H1 (cell line): ENCODE data around the gene CELF2. TPM values are rescaled to one million over a fixed set of nuclear protein-coding genes. Genes with fewer than 3 reads are reported as not detected.

ENCODE experiments used
- CTCF ChIA-PET: fragments of 300-600 bp; sonication (Branson Sonifier 250); formaldehyde crosslinking; loops from one replicate; lab custom pipeline; 2021; ENCODE audit not compliant: partially characterized antibody; lab: Charles Lee
- POLR2A ChIA-PET: fragments of 300-600 bp; sonication (Branson Sonifier 250); formaldehyde crosslinking; loops from one replicate; lab custom pipeline; 2021; ENCODE audit warnings: inconsistent platforms; ENCODE audit not compliant: partially characterized antibody; lab: Charles Lee
- DNase-seq, 2 experiments: peaks; one replicate each; pipeline versions ENCODE4 v3.0.0 to v3.0.0-alpha.2; 2010 to 2022; ENCODE audit warnings: low spot score in 2 of 2, low read depth in 1 of 2, mixed read lengths in 1 of 2
- FAIRE-seq: peaks from 2 replicates; lab custom pipeline; 2011; peaks lifted over from hg19 to GRCh38; lab: Jason Lieb, UNC
- H2AFZ ChIP-seq: 2 replicates; pipeline ENCODE4 v1.8.1; 2012; ENCODE audit warnings: low read length, inconsistent platforms
- H2AK5ac ChIP-seq: 2 replicates; pipeline ENCODE4 v1.6.1; 2013; ENCODE audit warnings: low read depth, low read length
- H2BK120ac ChIP-seq: replicated peaks from 2 replicates; pipeline ENCODE3; 2013; ENCODE audit warnings: low read depth, low read length, inconsistent platforms
- H2BK12ac ChIP-seq: 2 replicates; pipeline ENCODE4 v1.6.1; 2013; ENCODE audit warnings: low read depth, low read length
- H2BK15ac ChIP-seq: 2 replicates; pipeline ENCODE4 v1.6.1; 2013; ENCODE audit warnings: low read length
- H2BK20ac ChIP-seq: 2 replicates; pipeline ENCODE4 v1.6.1; 2013; ENCODE audit warnings: low read length
- H2BK5ac ChIP-seq: 2 replicates; pipeline ENCODE4 v1.6.1; 2013; ENCODE audit warnings: low read depth, low read length
- H3K14ac ChIP-seq: 2 replicates; pipeline ENCODE4 v1.6.1; 2013; ENCODE audit warnings: inconsistent platforms; ENCODE audit not compliant: insufficient read length
- H3K18ac ChIP-seq: 2 replicates; pipeline ENCODE4 v1.6.1; 2013; ENCODE audit warnings: low read length; ENCODE audit errors: extremely low read depth
- H3K23ac ChIP-seq: 2 replicates; pipeline ENCODE4 v1.6.1; 2013; ENCODE audit warnings: inconsistent platforms; ENCODE audit not compliant: insufficient read length
- H3K23me2 ChIP-seq: 2 replicates; pipeline ENCODE4 v1.6.1; 2013; ENCODE audit warnings: low read depth, low read length
- H3K27ac ChIP-seq: 2 replicates; pipeline ENCODE4 v1.6.1; 2011; ENCODE audit warnings: low read depth, low read length, inconsistent platforms
- H3K27me3 ChIP-seq, 4 experiments: replicated peaks in 1 of 4; 1 replicate in 1 of 4; 2 replicates in 3 of 4; pipeline versions ENCODE4 v1.6.1 to v1.8.1; 2011 to 2013; ENCODE audit warnings: low read length in 3 of 4, mild to moderate bottlenecking in 3 of 4, inconsistent platforms in 2 of 4, mixed read lengths in 2 of 4, moderate library complexity in 1 of 4; ENCODE audit not compliant: control insufficient read depth in 3 of 4, insufficient read depth in 3 of 4; ENCODE audit errors: extremely low read depth in 1 of 4
- H3K36me3 ChIP-seq, 4 experiments: 2 replicates each; pipeline versions ENCODE4 v1.6.1 to v1.8.1; 2011 to 2013; ENCODE audit warnings: mild to moderate bottlenecking in 4 of 4, low read length in 3 of 4, moderate library complexity in 2 of 4, control low read depth in 1 of 4, inconsistent platforms in 1 of 4; ENCODE audit not compliant: insufficient read depth in 4 of 4, control insufficient read depth in 2 of 4
- H3K4ac ChIP-seq: replicated peaks from 2 replicates; pipeline ENCODE3; 2013; ENCODE audit warnings: low read length, low read depth, mixed read lengths, inconsistent platforms; ENCODE audit not compliant: insufficient read length
- H3K4me1 ChIP-seq, 4 experiments: replicated peaks in 1 of 4; 1 replicate in 1 of 4; 2 replicates in 3 of 4; pipeline versions ENCODE4 v1.6.1 to v1.8.1; 2011 to 2013; ENCODE audit warnings: low read length in 3 of 4, inconsistent platforms in 2 of 4, mixed read lengths in 1 of 4; ENCODE audit not compliant: insufficient read depth in 4 of 4, control insufficient read depth in 3 of 4
- H3K4me2 ChIP-seq, 2 experiments: 2 replicates each; pipeline versions ENCODE4 v1.6.1 to v1.8.1; 2011 to 2013; ENCODE audit warnings: low read depth in 2 of 2, low read length in 2 of 2, control low read depth in 1 of 2, inconsistent platforms in 1 of 2, mild to moderate bottlenecking in 1 of 2; ENCODE audit not compliant: insufficient read depth in 1 of 2
- H3K4me3 ChIP-seq, 4 experiments: fragments of 200-600, 300-600 bp in 1 of 4; sonication (generic), shearing (Covaris generic), sonication (Bioruptor Twin) in 1 of 4; 2 replicates each; pipeline versions ENCODE4 v1.5.1 to v1.8.1; 2011 to 2016; ENCODE audit warnings: low read length in 4 of 4, low read depth in 3 of 4, control low read depth in 2 of 4, inconsistent platforms in 2 of 4, mild to moderate bottlenecking in 2 of 4, mixed read lengths in 1 of 4, moderate library complexity in 1 of 4; ENCODE audit not compliant: insufficient read depth in 2 of 4; ENCODE audit errors: extremely low read depth in 1 of 4
- H3K56ac ChIP-seq: replicated peaks from 2 replicates; pipeline ENCODE3; 2013; ENCODE audit warnings: low read depth, mild to moderate bottlenecking, mixed read lengths, low read length, inconsistent platforms; ENCODE audit not compliant: insufficient read length
- H3K79me1 ChIP-seq: 2 replicates; pipeline ENCODE4 v1.6.1; 2013; ENCODE audit warnings: low read depth, low read length, control low read depth
- H3K79me2 ChIP-seq, 2 experiments: 2 replicates each; pipeline versions ENCODE4 v1.6.1 to v1.8.1; 2012 to 2013; ENCODE audit warnings: low read length in 2 of 2, mild to moderate bottlenecking in 2 of 2, inconsistent platforms in 1 of 2; ENCODE audit not compliant: insufficient read depth in 2 of 2, control insufficient read depth in 1 of 2
- H3K9ac ChIP-seq, 4 experiments: replicated peaks in 1 of 4; 1 replicate in 1 of 4; 2 replicates in 3 of 4; pipeline versions ENCODE4 v1.6.1 to v1.8.1; 2011 to 2013; ENCODE audit warnings: low read depth in 3 of 4, low read length in 3 of 4, control low read depth in 2 of 4, mild to moderate bottlenecking in 2 of 4, moderate library complexity in 2 of 4, inconsistent platforms in 1 of 4; ENCODE audit errors: extremely low read depth in 1 of 4
- H3K9me3 ChIP-seq, 2 experiments: 2 replicates each; pipeline versions ENCODE4 v1.6.1 to v1.8.1; 2012 to 2013; ENCODE audit warnings: mild to moderate bottlenecking in 2 of 2, moderate library complexity in 2 of 2, control low read depth in 1 of 2, inconsistent platforms in 1 of 2, low read depth in 1 of 2, low read length in 1 of 2, mixed read lengths in 1 of 2; ENCODE audit not compliant: insufficient read depth in 2 of 2
- H4K20me1 ChIP-seq, 2 experiments: replicated peaks in 1 of 2; 2 replicates each; pipeline versions ENCODE3 to v1.8.1; 2011 to 2013; ENCODE audit warnings: inconsistent platforms in 2 of 2, low read length in 2 of 2, mild to moderate bottlenecking in 1 of 2; ENCODE audit not compliant: insufficient read depth in 2 of 2, control insufficient read depth in 1 of 2
- H4K5ac ChIP-seq: 2 replicates; pipeline ENCODE4 v1.6.1; 2013; ENCODE audit warnings: low read length, low read depth, mixed read lengths, inconsistent platforms; ENCODE audit not compliant: insufficient read length
- H4K8ac ChIP-seq: 2 replicates; pipeline ENCODE4 v1.8.0; 2013; ENCODE audit warnings: mild to moderate bottlenecking, moderate library complexity, low read length, inconsistent platforms; ENCODE audit not compliant: insufficient read depth; ENCODE audit errors: extremely low read depth
- H4K91ac ChIP-seq: replicated peaks from 2 replicates; pipeline ENCODE3; 2013; ENCODE audit warnings: low read length, mixed read lengths, inconsistent platforms; ENCODE audit not compliant: insufficient read length
- EP300 ChIP-seq, 2 experiments: IDR thresholded peaks; 1 replicate in 1 of 2; 2 replicates in 1 of 2; pipeline ENCODE4 v1.6.1; 2011 to 2012; ENCODE audit warnings: low read depth in 2 of 2, low read length in 2 of 2, mild to moderate bottlenecking in 2 of 2, borderline replicate concordance in 1 of 2, inconsistent platforms in 1 of 2, moderate library complexity in 1 of 2
- GABPA ChIP-seq: IDR thresholded peaks from 2 replicates; pipeline ENCODE4 v1.6.1; 2011; ENCODE audit warnings: mild to moderate bottlenecking, low read length, moderate library complexity, borderline replicate concordance; ENCODE audit not compliant: insufficient read depth
- HDAC6 ChIP-seq: IDR thresholded peaks from one replicate; pipeline ENCODE4 v1.7.1; 2012; ENCODE audit warnings: low read depth, mild to moderate bottlenecking, inconsistent platforms, low read length, moderate library complexity
- JUND ChIP-seq: IDR thresholded peaks from 2 replicates; pipeline ENCODE4 v1.6.1; 2011; ENCODE audit warnings: mild to moderate bottlenecking, improper control_type of control experiment, low read length
- PHF8 ChIP-seq: fragments of 200-600 bp; sonication (generic); conservative IDR thresholded peaks from 2 replicates; pipeline ENCODE4 v1.7.1; 2012; ENCODE audit warnings: low read depth, mild to moderate bottlenecking, inconsistent platforms, low read length, moderate library complexity
- POU5F1 ChIP-seq: IDR thresholded peaks from 2 replicates; pipeline ENCODE4 v1.6.1; 2011; ENCODE audit warnings: low read depth, mild to moderate bottlenecking, low read length, moderate library complexity
- RAD21 ChIP-seq, 2 experiments: IDR thresholded peaks in 1 of 2; conservative IDR thresholded peaks in 1 of 2; 2 replicates each; pipeline ENCODE4 v1.6.1; 2011; ENCODE audit warnings: low read depth in 2 of 2, low read length in 2 of 2, improper control_type of control experiment in 1 of 2, inconsistent platforms in 1 of 2, mild to moderate bottlenecking in 1 of 2, moderate library complexity in 1 of 2
- RFX5 ChIP-seq: IDR thresholded peaks from 2 replicates; pipeline ENCODE4 v1.6.1; 2011; ENCODE audit warnings: low read depth, low read length, improper control_type of control experiment, borderline replicate concordance
- SIRT6 ChIP-seq: IDR thresholded peaks from one replicate; pipeline ENCODE4 v1.7.1; 2012; ENCODE audit warnings: low read length, inconsistent platforms
- SIX5 ChIP-seq: IDR thresholded peaks from 2 replicates; pipeline ENCODE4 v1.6.1; 2011; ENCODE audit warnings: mild to moderate bottlenecking, low read depth, low read length
- SP4 ChIP-seq: IDR thresholded peaks from 2 replicates; pipeline ENCODE4 v1.6.1; 2012; ENCODE audit warnings: low read length, inconsistent platforms
- TCF12 ChIP-seq: IDR thresholded peaks from 2 replicates; pipeline ENCODE4 v1.6.1; 2011; ENCODE audit warnings: low read depth, mild to moderate bottlenecking, low read length
- USF2 ChIP-seq: IDR thresholded peaks from 2 replicates; pipeline ENCODE4 v1.6.1; 2011; ENCODE audit warnings: low read length, improper control_type of control experiment
- WGBS, 2 experiments: shearing (Covaris generic) in 1 of 2; methylation state at CpG; one replicate each; pipeline versions ENCODE4 v1.1.6 to v1.1.7; 2013 to 2015; ENCODE audit warnings: low lambda C conversion rate in 2 of 2, mixed read lengths in 2 of 2, inconsistent platforms in 1 of 2, low coverage in 1 of 2, missing lambda C conversion rate in 1 of 2; ENCODE audit not compliant: insufficient replicate concordance in 2 of 2, insufficient coverage in 1 of 2, insufficient read length in 1 of 2; ENCODE audit errors: extremely low coverage in 1 of 2, missing lambda C conversion rate in 1 of 2; 5-methylcytosine and 5-hydroxymethylcytosine counted together
- polyA plus RNA-seq, 7 experiments: library from polyadenylated mRNA; depleted of rRNA in 3 of 7; stranded (reverse) in 5 of 7; unstranded in 2 of 7; fragments of >200 nt in 5 of 7; fragments of 200-250 nt in 2 of 7; gene quantifications; 1 replicate in 5 of 7; 2 replicates in 1 of 7; 4 replicates in 1 of 7; pipeline versions ENCODE4 v1.2.1 to v1.2.3, GENCODE V29; 2011 to 2013; ENCODE audit warnings: missing spikeins in 2 of 7, mixed read lengths in 2 of 7
- total RNA-seq: library from RNA; stranded (reverse); fragmentation: NEBNext Ultra II Directional; extraction: Animal tissue kit (Norgen Biotek cat#: 25700); gene quantifications from 2 replicates; pipeline ENCODE4 v1.2.1, GENCODE V29; 2021

CELF2 gene
- total and polyA plus RNA-seq, 2 of the 8 experiments (the other 6 are each of a cell fraction or from before 2014, with no cell fraction given) = 18.3 to 22.7 TPM

GRCh38 chr10:11255796-11256444 lies 238.2 kb downstream of the CELF2 start:
- H3K14ac ChIP-seq = no peak overlapping the region
- H2BK5ac ChIP-seq = no peak overlapping the region
- peaks cover 0 to 6% (median 3%) of the 10 kb centered on the region in 4 experiments; a peak in 2 of 8 replicates for H3K36me3 ChIP-seq
- H3K9ac ChIP-seq = no peak overlapping the region
- no peaks in the 10 kb centered on the region for H3K23me2 ChIP-seq
- WGBS, 2 experiments = 94% methylated on average over 5 of the region's 7 CpGs; no CpG with 5 or more reads in 1 of the 2 experiments
- H3K4me1 ChIP-seq = no peaks in the 10 kb centered on the region
- H2BK20ac ChIP-seq = no peak overlapping the region
- CTCF ChIA-PET = no interaction called here
- no peak overlapping the region for H3K27ac ChIP-seq
- H3K9me3 ChIP-seq = no peaks in the 10 kb centered on the region
- no peaks in the 10 kb centered on the region for H3K79me2 ChIP-seq
- no peak overlapping the region for H3K23ac ChIP-seq
- no peak overlapping the region for H3K18ac ChIP-seq
- H4K91ac ChIP-seq = no peak overlapping the region
- POLR2A ChIA-PET = no interaction called here
- H2AFZ ChIP-seq = no peak overlapping the region
- no peak for FAIRE-seq
- H3K56ac ChIP-seq = no peak overlapping the region
- no peak for DNase-seq
- H3K27me3 ChIP-seq = no peaks in the 10 kb centered on the region
- no peak overlapping the region for H2AK5ac ChIP-seq
- no peak overlapping the region for H4K8ac ChIP-seq
- H2BK15ac ChIP-seq = no peak overlapping the region
- no peak overlapping the region for H3K4me3 ChIP-seq
- H3K4me2 ChIP-seq = no peak overlapping the region
- H4K5ac ChIP-seq = no peak overlapping the region
- no peak overlapping the region for H3K4ac ChIP-seq
- H2BK12ac ChIP-seq = no peak overlapping the region
- no peaks in the 10 kb centered on the region for H3K79me1 ChIP-seq
- no peaks in the 10 kb centered on the region for H4K20me1 ChIP-seq
- no peak overlapping the region for H2BK120ac ChIP-seq
- TF ChIP-seq EP300 (IDR thresholded peaks at IDR 0.05; ENCODE audit: borderline replicate concordance in 1 of 2, low read depth in 2 of 2, low read length in 2 of 2) (no peak), RAD21 (IDR thresholded peaks at IDR 0.05 in 1 of 2, conservative IDR thresholded peaks at IDR 0.05 in 1 of 2; ENCODE audit: low read depth in 2 of 2, low read length in 2 of 2) (no peak), TCF12 (no peak), SIRT6 (no peak), HDAC6 (no peak), SP4 (no peak), RFX5 (no peak), SIX5 (no peak), PHF8 (no peak), GABPA (no peak), POU5F1 (no peak), JUND (no peak), USF2 (no peak)
